Measurements from ENCODE around the gene TMPRSS9. TPM values are rescaled to one million over a fixed set of nuclear protein-coding genes. Genes with fewer than 3 reads are reported as not detected.

TMPRSS9 gene
- polyA plus RNA-seq, 1 donor from 2014 or later: not detected

DNA sequence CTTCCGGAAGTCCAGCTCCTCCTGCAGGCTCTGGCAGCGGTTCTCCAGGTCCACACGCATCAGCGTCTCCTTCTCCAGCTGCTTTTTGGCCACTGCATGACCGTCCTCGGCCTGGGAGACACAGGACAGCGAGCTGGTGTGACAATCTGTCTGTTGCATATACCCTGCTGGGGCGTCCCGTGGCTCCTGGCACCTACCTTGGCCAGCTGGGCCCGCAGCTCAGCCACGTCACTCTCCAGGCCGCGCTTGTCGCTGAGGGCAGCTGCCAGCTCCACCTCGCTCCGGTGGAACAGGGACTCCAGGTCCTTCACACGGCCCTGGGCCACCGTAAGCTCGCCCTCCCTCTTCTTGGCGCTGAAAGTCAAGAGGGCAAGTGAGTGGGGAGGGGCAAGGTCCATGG, 78.1 kb downstream of the TMPRSS9 start:
- Histone ChIP-seq H2AFZ (ENCODE audit: low read depth, low read length) (no peak overlapping the region), H3K79me2 (replicated peaks; ENCODE audit: insufficient read depth, low read length) (no peaks in the 10 kb centered on the region), H3K9ac (ENCODE audit: low read length) (no peak overlapping the region), H3K9me2 (ENCODE audit: insufficient read depth, low read length) (no peaks in the 10 kb centered on the region), H3K4me2 (ENCODE audit: low read length) (no peak overlapping the region), H3K27me3 (ENCODE audit: insufficient read depth, low read depth, low read length) (no peaks in the 10 kb centered on the region), H4K20me1 (ENCODE audit: insufficient read depth) (no peaks in the 10 kb centered on the region), H3F3A (ENCODE audit: insufficient read depth, low read length, poor library complexity, severe bottlenecking) (no peaks in the 10 kb centered on the region), H3K4me3 (ENCODE audit: low read length) (no peak overlapping the region), H3K36me3 (ENCODE audit: insufficient read depth, low read length) (peaks cover 7% of the 10 kb centered on the region), H3K9me3 (ENCODE audit: low read length) (no peaks in the 10 kb centered on the region), H3K27ac (ENCODE audit: low read length) (no peak overlapping the region)
- TF ChIP-seq RAD21 (conservative IDR thresholded peaks at IDR 0.05): no peak
- TF ChIP-seq EZH2 (IDR thresholded peaks at IDR 0.05; ENCODE audit: borderline replicate concordance, insufficient read depth, low read length, poor library complexity, severe bottlenecking): no peak
- no peak for TF ChIP-seq POLR2AphosphoS5 (IDR thresholded peaks at IDR 0.05)
- no peak for TF ChIP-seq MXI1 (conservative IDR thresholded peaks at IDR 0.05; ENCODE audit: poor library complexity, severe bottlenecking)
- TF ChIP-seq CTCF (IDR thresholded peaks at IDR 0.05; ENCODE audit: poor library complexity, severe bottlenecking): no peak
- TF ChIP-seq EP300 (conservative IDR thresholded peaks at IDR 0.05; ENCODE audit: poor library complexity, severe bottlenecking): no peak
- TF ChIP-seq, protein P1, sequence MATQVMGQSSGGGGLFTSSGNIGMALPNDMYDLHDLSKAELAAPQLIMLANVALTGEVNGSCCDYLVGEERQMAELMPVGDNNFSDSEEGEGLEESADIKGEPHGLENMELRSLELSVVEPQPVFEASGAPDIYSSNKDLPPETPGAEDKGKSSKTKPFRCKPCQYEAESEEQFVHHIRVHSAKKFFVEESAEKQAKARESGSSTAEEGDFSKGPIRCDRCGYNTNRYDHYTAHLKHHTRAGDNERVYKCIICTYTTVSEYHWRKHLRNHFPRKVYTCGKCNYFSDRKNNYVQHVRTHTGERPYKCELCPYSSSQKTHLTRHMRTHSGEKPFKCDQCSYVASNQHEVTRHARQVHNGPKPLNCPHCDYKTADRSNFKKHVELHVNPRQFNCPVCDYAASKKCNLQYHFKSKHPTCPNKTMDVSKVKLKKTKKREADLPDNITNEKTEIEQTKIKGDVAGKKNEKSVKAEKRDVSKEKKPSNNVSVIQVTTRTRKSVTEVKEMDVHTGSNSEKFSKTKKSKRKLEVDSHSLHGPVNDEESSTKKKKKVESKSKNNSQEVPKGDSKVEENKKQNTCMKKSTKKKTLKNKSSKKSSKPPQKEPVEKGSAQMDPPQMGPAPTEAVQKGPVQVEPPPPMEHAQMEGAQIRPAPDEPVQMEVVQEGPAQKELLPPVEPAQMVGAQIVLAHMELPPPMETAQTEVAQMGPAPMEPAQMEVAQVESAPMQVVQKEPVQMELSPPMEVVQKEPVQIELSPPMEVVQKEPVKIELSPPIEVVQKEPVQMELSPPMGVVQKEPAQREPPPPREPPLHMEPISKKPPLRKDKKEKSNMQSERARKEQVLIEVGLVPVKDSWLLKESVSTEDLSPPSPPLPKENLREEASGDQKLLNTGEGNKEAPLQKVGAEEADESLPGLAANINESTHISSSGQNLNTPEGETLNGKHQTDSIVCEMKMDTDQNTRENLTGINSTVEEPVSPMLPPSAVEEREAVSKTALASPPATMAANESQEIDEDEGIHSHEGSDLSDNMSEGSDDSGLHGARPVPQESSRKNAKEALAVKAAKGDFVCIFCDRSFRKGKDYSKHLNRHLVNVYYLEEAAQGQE (IDR thresholded peaks at IDR 0.05; ENCODE audit: borderline replicate concordance): no peak
- no peak for TF ChIP-seq TAF1 (IDR thresholded peaks at IDR 0.05; ENCODE audit: low read depth)
- no peak for TF ChIP-seq SMC3 (conservative IDR thresholded peaks at IDR 0.05; ENCODE audit: poor library complexity)

DNA sequence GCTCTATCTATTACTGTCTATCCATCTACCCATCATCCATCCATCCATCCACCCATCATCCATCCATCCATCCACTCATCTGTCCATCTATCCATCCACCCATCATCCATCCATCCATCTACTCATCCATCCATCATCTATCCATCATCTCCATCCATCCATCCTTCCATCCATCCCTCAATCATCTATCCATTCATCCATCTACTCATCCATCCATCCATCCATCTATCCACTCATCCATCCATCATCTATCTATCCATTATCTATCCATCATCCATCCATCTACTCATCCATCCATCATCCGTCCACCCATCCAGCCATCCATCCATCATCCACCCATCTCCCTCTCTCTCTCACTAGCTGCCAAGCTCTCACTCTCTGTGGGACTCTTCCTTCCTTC, 80.5 kb downstream of the TMPRSS9 start:
- H3K27me3 ChIP-seq (ENCODE audit: insufficient read depth, low read depth, low read length): no peaks in the 10 kb centered on the region
- no peaks in the 10 kb centered on the region for H3K9me2 ChIP-seq (ENCODE audit: insufficient read depth, low read length)
- H3K9me3 ChIP-seq (ENCODE audit: low read length): no peaks in the 10 kb centered on the region
- no peak overlapping the region for H3K9ac ChIP-seq (ENCODE audit: low read length)
- no peak overlapping the region for H3K27ac ChIP-seq (ENCODE audit: low read length)
- H3K4me3 ChIP-seq (ENCODE audit: low read length): no peak overlapping the region
- H3K36me3 ChIP-seq (ENCODE audit: insufficient read depth, low read length): peaks cover 7% of the 10 kb centered on the region
- no peak overlapping the region for H2AFZ ChIP-seq (ENCODE audit: low read depth, low read length)
- H3K79me2 ChIP-seq (replicated peaks; ENCODE audit: insufficient read depth, low read length): no peaks in the 10 kb centered on the region
- no peaks in the 10 kb centered on the region for H3F3A ChIP-seq (ENCODE audit: insufficient read depth, low read length, poor library complexity, severe bottlenecking)
- no peaks in the 10 kb centered on the region for H4K20me1 ChIP-seq (ENCODE audit: insufficient read depth)
- H3K4me2 ChIP-seq (ENCODE audit: low read length): no peak overlapping the region
- no peak for TF ChIP-seq TAF1 (IDR thresholded peaks at IDR 0.05; ENCODE audit: low read depth)
- no peak for TF ChIP-seq SMC3 (conservative IDR thresholded peaks at IDR 0.05; ENCODE audit: poor library complexity)
- no peak for TF ChIP-seq RAD21 (conservative IDR thresholded peaks at IDR 0.05)
- TF ChIP-seq CTCF (IDR thresholded peaks at IDR 0.05; ENCODE audit: poor library complexity, severe bottlenecking): no peak
- TF ChIP-seq EZH2 (IDR thresholded peaks at IDR 0.05; ENCODE audit: borderline replicate concordance, insufficient read depth, low read length, poor library complexity, severe bottlenecking): no peak
- TF ChIP-seq, protein P1 (IDR thresholded peaks at IDR 0.05; ENCODE audit: borderline replicate concordance): no peak
- TF ChIP-seq EP300 (conservative IDR thresholded peaks at IDR 0.05; ENCODE audit: poor library complexity, severe bottlenecking): no peak
- no peak for TF ChIP-seq POLR2AphosphoS5 (IDR thresholded peaks at IDR 0.05)
- no peak for TF ChIP-seq MXI1 (conservative IDR thresholded peaks at IDR 0.05; ENCODE audit: poor library complexity, severe bottlenecking)

All from neural cell (in vitro differentiated cells).